Measurements from ENCODE around the gene OSBPL7. TPM values are rescaled to one million over a fixed set of nuclear protein-coding genes. Genes with fewer than 3 reads are reported as not detected.

The OSBPL7 gene
- total RNA-seq, 3 donors from 2014 or later (not counting 1 experiment from before 2014, with no cell fraction given): 113 to 162 (median 119) TPM

DNA sequence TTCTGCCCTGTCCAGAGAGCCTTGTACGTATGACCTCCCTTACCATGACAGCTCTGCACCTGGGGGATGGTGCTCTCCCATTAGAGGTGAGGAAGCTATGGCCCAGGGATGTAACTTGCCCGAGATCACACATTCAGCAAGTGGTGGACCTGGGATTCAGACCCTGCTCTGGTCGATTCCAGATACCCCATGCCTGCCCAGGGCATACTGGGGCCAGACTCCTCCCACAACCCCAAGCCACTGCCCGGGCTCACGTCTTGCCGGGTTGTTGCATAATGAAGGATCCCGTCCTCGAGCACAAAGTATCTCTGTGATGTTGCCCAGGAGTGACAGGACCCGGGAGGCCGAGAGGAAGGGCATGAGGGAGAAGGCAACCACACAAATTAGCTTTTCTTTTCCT, 2.1 kb downstream of the OSBPL7 start:
- Mint-ChIP-seq H3K36me3 (no peaks in the 10 kb centered on the region), H3K4me3 (no peak overlapping the region)
- ATAC-seq: no peak

GRCh38 chr17:47818002-47818695, 3.4 kb downstream of the OSBPL7 start:
- no peak overlapping the region for H3K4me3 Mint-ChIP-seq
- 97% methylated on average over 11 of the region's 11 CpGs for WGBS (ENCODE audit: insufficient coverage)
- intact Hi-C loops (cut with micrococcal nuclease): no loop called here
- peaks cover 15 to 38% of the 10 kb centered on the region in 2 donors for H3K4me1 Mint-ChIP-seq
- no peak for ATAC-seq
- no peaks in the 10 kb centered on the region for H3K9me3 ChIP-seq (ENCODE audit: control insufficient read depth, insufficient read depth, low read length)
- H3K4me3 ChIP-seq (ENCODE audit: low read length): no peak overlapping the region
- no peaks in the 10 kb centered on the region for H3K27me3 Mint-ChIP-seq (ENCODE audit: low read depth in 2 of 2)
- H3K27ac ChIP-seq (ENCODE audit: low read length): no peak overlapping the region
- no peak for DNase-seq
- H3K36me3 ChIP-seq (ENCODE audit: control insufficient read depth, insufficient read depth, low read length): peaks cover 53% of the 10 kb centered on the region
- H3K27ac Mint-ChIP-seq: peak overlapping the region in 1 of 2 donors; percentile 98
- H3K36me3 Mint-ChIP-seq: no peaks in the 10 kb centered on the region
- TF ChIP-seq CTCF (IDR thresholded peaks at IDR 0.05): no peak
- H3K9me3 Mint-ChIP-seq: no peaks in the 10 kb centered on the region
- H3K4me1 ChIP-seq (ENCODE audit: control insufficient read depth, insufficient read depth, low read length): peaks cover 28% of the 10 kb centered on the region
- no peaks in the 10 kb centered on the region for H3K27me3 ChIP-seq (ENCODE audit: control insufficient read depth, insufficient read depth, low read length)

More for the DNA sequence above, 2.1 kb downstream of the OSBPL7 start:
- no peak for DNase-seq
- no peaks in the 10 kb centered on the region for H3K9me3 ChIP-seq (ENCODE audit: control insufficient read depth, insufficient read depth, low read length)
- 89% methylated on average over 10 of the region's 10 CpGs for WGBS (ENCODE audit: insufficient coverage)
- Mint-ChIP-seq H3K9me3 (no peaks in the 10 kb centered on the region), H3K27me3 (ENCODE audit: low read depth in 2 of 2) (no peaks in the 10 kb centered on the region), H3K27ac (peak overlapping the region in 1 of 2 donors; percentile 98), H3K4me1 (peaks cover 15 to 40% of the 10 kb centered on the region in 2 donors)
- peaks cover 57% of the 10 kb centered on the region for H3K36me3 ChIP-seq (ENCODE audit: control insufficient read depth, insufficient read depth, low read length)
- no peak for TF ChIP-seq CTCF (IDR thresholded peaks at IDR 0.05)
- intact Hi-C loops (cut with micrococcal nuclease): no loop called here
- H3K4me3 ChIP-seq (ENCODE audit: low read length): no peak overlapping the region
- no peaks in the 10 kb centered on the region for H3K27me3 ChIP-seq (ENCODE audit: control insufficient read depth, insufficient read depth, low read length)
- peaks cover 28% of the 10 kb centered on the region for H3K4me1 ChIP-seq (ENCODE audit: control insufficient read depth, insufficient read depth, low read length)
- H3K27ac ChIP-seq (ENCODE audit: low read length): no peak overlapping the region

DNA sequence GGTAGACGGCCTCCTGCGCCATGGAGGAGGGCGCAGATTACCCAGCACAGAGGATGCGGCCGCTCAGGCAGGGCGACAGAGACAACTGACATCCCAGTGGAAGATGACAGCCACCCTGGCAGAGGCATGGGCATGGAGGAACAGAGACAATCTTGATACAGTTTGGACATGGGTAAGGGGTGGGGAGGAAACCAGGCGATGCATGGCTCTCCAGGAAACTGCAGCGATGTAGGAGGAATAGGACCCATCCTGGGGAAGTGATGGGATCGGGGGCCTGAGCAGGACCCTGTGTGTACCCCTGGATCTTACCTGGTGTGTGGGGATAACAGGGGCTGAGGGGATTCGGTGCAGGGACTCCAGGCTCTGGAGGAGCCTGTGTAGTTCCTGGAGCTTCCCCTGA, 4.6 kb downstream of the OSBPL7 start:
- no peaks in the 10 kb centered on the region for H3K9me3 ChIP-seq (ENCODE audit: control insufficient read depth, insufficient read depth, low read length)
- H3K36me3 ChIP-seq (ENCODE audit: control insufficient read depth, insufficient read depth, low read length): peaks cover 61% of the 10 kb centered on the region
- DNase-seq (no peak), ATAC-seq (no peak)
- H3K27me3 ChIP-seq (ENCODE audit: control insufficient read depth, insufficient read depth, low read length): no peaks in the 10 kb centered on the region
- H3K4me3 ChIP-seq (ENCODE audit: low read length): no peak overlapping the region
- 97% methylated on average over 10 of the region's 10 CpGs for WGBS (ENCODE audit: insufficient coverage)
- no peak overlapping the region for H3K27ac ChIP-seq (ENCODE audit: low read length)
- Mint-ChIP-seq H3K27ac (no peak overlapping the region), H3K4me3 (no peak overlapping the region), H3K27me3 (ENCODE audit: low read depth in 2 of 2) (no peaks in the 10 kb centered on the region), H3K4me1 (peaks cover 25 to 43% of the 10 kb centered on the region in 2 donors), H3K9me3 (no peaks in the 10 kb centered on the region), H3K36me3 (peaks cover 9% of the 10 kb centered on the region)
- no peak for TF ChIP-seq CTCF (IDR thresholded peaks at IDR 0.05)
- peaks cover 20% of the 10 kb centered on the region for H3K4me1 ChIP-seq (ENCODE audit: control insufficient read depth, insufficient read depth, low read length)
- intact Hi-C loops (cut with micrococcal nuclease): no loop called here

Data from natural killer cell (primary cell).